ENCODE measurements around the gene WNT4. TPM values are rescaled to one million over a fixed set of nuclear protein-coding genes. Genes with fewer than 3 reads are reported as not detected.

The WNT4 gene
- total RNA-seq, 4 donors from 2014 or later: 21.3 to 42.7 (median 24.5) TPM

- peaks cover 18% of the 10 kb centered on the region for H3K4me1 ChIP-seq
- H3K4me3 ChIP-seq: no peak overlapping the region
- H3K9me3 ChIP-seq: no peaks in the 10 kb centered on the region
- H3K36me3 ChIP-seq: no peaks in the 10 kb centered on the region
- TF ChIP-seq POLR2AphosphoS5 (IDR thresholded peaks at IDR 0.05): no peak
- no peak for TF ChIP-seq EP300 (IDR thresholded peaks at IDR 0.05)
- TF ChIP-seq CTCF (IDR thresholded peaks at IDR 0.05): no peak
- TF ChIP-seq POLR2A (IDR thresholded peaks at IDR 0.05): no peak
- no peaks in the 10 kb centered on the region for H3K27me3 ChIP-seq
- WGBS: 74% methylated on average over 3 of the region's 4 CpGs
- no peak overlapping the region for H3K27ac ChIP-seq
- no peak for DNase-seq (ENCODE audit: low spot score in 2 of 2)
These were observed 11.8 kb downstream of the WNT4 start for GRCh38 chr1:22131062-22131461.

GRCh38 chr1:22129501-22130117 lies 13.3 kb downstream of the WNT4 start:
- H3K36me3 ChIP-seq: no peaks in the 10 kb centered on the region
- peaks cover 17% of the 10 kb centered on the region for H3K4me1 ChIP-seq
- no peak overlapping the region for H3K4me3 ChIP-seq
- H3K27me3 ChIP-seq: no peaks in the 10 kb centered on the region
- H3K9me3 ChIP-seq: no peaks in the 10 kb centered on the region
- no peak overlapping the region for H3K27ac ChIP-seq
- DNase-seq (ENCODE audit: low spot score in 2 of 2): no peak
- TF ChIP-seq EP300 (IDR thresholded peaks at IDR 0.05) (no peak), POLR2A (IDR thresholded peaks at IDR 0.05) (no peak), CTCF (IDR thresholded peaks at IDR 0.05) (no peak), POLR2AphosphoS5 (IDR thresholded peaks at IDR 0.05) (no peak)
- 78% methylated on average over 28 of the region's 29 CpGs for WGBS

- TF ChIP-seq POLR2A (IDR thresholded peaks at IDR 0.05): no peak
- no peak for TF ChIP-seq CTCF (IDR thresholded peaks at IDR 0.05)
- TF ChIP-seq POLR2AphosphoS5 (IDR thresholded peaks at IDR 0.05): no peak
- TF ChIP-seq EP300 (IDR thresholded peaks at IDR 0.05): no peak
- Histone ChIP-seq H3K36me3 (no peaks in the 10 kb centered on the region), H3K4me1 (peaks cover 18% of the 10 kb centered on the region), H3K4me3 (no peak overlapping the region), H3K9me3 (no peaks in the 10 kb centered on the region), H3K27me3 (no peaks in the 10 kb centered on the region), H3K27ac (no peak overlapping the region)
- WGBS: 66% methylated on average over 12 of the region's 12 CpGs
- no peak for DNase-seq (ENCODE audit: low spot score in 2 of 2)
These were observed 14.5 kb downstream of the WNT4 start for GRCh38 chr1:22128392-22128791.

GRCh38 chr1:22127731-22128130 lies 15.2 kb downstream of the WNT4 start:
- Histone ChIP-seq H3K27me3 (no peaks in the 10 kb centered on the region), H3K9me3 (no peaks in the 10 kb centered on the region), H3K27ac (no peak overlapping the region), H3K36me3 (no peaks in the 10 kb centered on the region), H3K4me3 (no peak overlapping the region), H3K4me1 (peaks cover 20% of the 10 kb centered on the region)
- no peak for TF ChIP-seq POLR2AphosphoS5 (IDR thresholded peaks at IDR 0.05)
- no peak for TF ChIP-seq POLR2A (IDR thresholded peaks at IDR 0.05)
- no peak for TF ChIP-seq EP300 (IDR thresholded peaks at IDR 0.05)
- TF ChIP-seq CTCF (IDR thresholded peaks at IDR 0.05): no peak
- no peak for DNase-seq (ENCODE audit: low spot score in 2 of 2)
- 76% methylated on average over 3 of the region's 3 CpGs for WGBS

GRCh38 chr1:22127248-22127647 lies 15.6 kb downstream of the WNT4 start:
- no peaks in the 10 kb centered on the region for H3K9me3 ChIP-seq
- no peaks in the 10 kb centered on the region for H3K27me3 ChIP-seq
- no peak overlapping the region for H3K4me3 ChIP-seq
- no peak for DNase-seq (ENCODE audit: low spot score in 2 of 2)
- peaks cover 19% of the 10 kb centered on the region for H3K4me1 ChIP-seq
- 70% methylated on average over 6 of the region's 6 CpGs for whole genome bisulfite sequencing
- TF ChIP-seq CTCF (IDR thresholded peaks at IDR 0.05): no peak
- no peak for TF ChIP-seq EP300 (IDR thresholded peaks at IDR 0.05)
- no peak for TF ChIP-seq POLR2AphosphoS5 (IDR thresholded peaks at IDR 0.05)
- no peak for TF ChIP-seq POLR2A (IDR thresholded peaks at IDR 0.05)
- no peaks in the 10 kb centered on the region for H3K36me3 ChIP-seq
- H3K27ac ChIP-seq: no peak overlapping the region
